Measurements from ENCODE around the gene POFUT1. TPM values are rescaled to one million over a fixed set of nuclear protein-coding genes. Genes with fewer than 3 reads are reported as not detected.
"Not testable (repeated sequence)": the region's sequence is repeated elsewhere in the genome, so short reads cannot be mapped to it uniquely, and the experiment has no call there.

POFUT1 gene
- total RNA-seq, 6 experiments from 2014 or later, result 64.1 to 83.7 (median 74.6) TPM

- Mint-ChIP-seq H3K4me3 (peak overlapping the region; percentile 64; the same call in 1 of the 2 replicates), H3K36me3 (ENCODE audit: low read depth) (peaks cover 6% of the 10 kb centered on the region), H3K9me3 (no peaks in the 10 kb centered on the region), H3K27ac (peak overlapping the region; percentile 4), H3K27me3 (ENCODE audit: insufficient read depth) (peaks cover 3% of the 10 kb centered on the region), H3K4me1 (ENCODE audit: low read depth) (0 out of 2 replicates have a peak, but pooled peaks cover 5% of the 10 kb centered on the region)
- no peak for TF ChIP-seq CTCF (IDR thresholded peaks at IDR 0.05)
- DNase-seq, result no peak
Observed at GRCh38 chr20:32190616-32191415, 16.9 kb upstream of the POFUT1 start.

- DNase-seq, result no peak
- Mint-ChIP-seq H3K36me3 (ENCODE audit: low read depth) (peaks cover 12% of the 10 kb centered on the region), H3K9me3 (no peaks in the 10 kb centered on the region), H3K4me3 (no peak overlapping the region), H3K27me3 (ENCODE audit: insufficient read depth) (peaks cover 3% of the 10 kb centered on the region), H3K4me1 (ENCODE audit: low read depth) (0 out of 2 replicates have a peak, but pooled peaks cover 5% of the 10 kb centered on the region), H3K27ac (no peak overlapping the region)
- TF ChIP-seq CTCF (IDR thresholded peaks at IDR 0.05), result no peak
Observed at GRCh38 chr20:32191422-32191821, 16.3 kb upstream of the POFUT1 start.

- Mint-ChIP-seq H3K9me3 (no peaks in the 10 kb centered on the region), H3K4me3 (no peak overlapping the region), H3K27ac (peak overlapping the region; percentile 42; the same call in 1 of the 2 replicates), H3K27me3 (ENCODE audit: insufficient read depth) (peaks cover 3% of the 10 kb centered on the region), H3K36me3 (ENCODE audit: low read depth) (peaks cover 13% of the 10 kb centered on the region), H3K4me1 (ENCODE audit: low read depth) (0 out of 2 replicates have a peak, but pooled peaks cover 5% of the 10 kb centered on the region)
- TF ChIP-seq CTCF (IDR thresholded peaks at IDR 0.05), result no peak
- DNase-seq, result no peak
Observed at GRCh38 chr20:32191873-32192272, 15.8 kb upstream of the POFUT1 start.

GRCh38 chr20:32192698-32193097, 15.0 kb upstream of the POFUT1 start:
- no peak for TF ChIP-seq CTCF (IDR thresholded peaks at IDR 0.05)
- no peak overlapping the region for H3K27ac Mint-ChIP-seq
- peaks cover 18% of the 10 kb centered on the region for H3K36me3 Mint-ChIP-seq (ENCODE audit: low read depth)
- no peak overlapping the region for H3K4me3 Mint-ChIP-seq
- peaks cover 3% of the 10 kb centered on the region for H3K27me3 Mint-ChIP-seq (ENCODE audit: insufficient read depth)
- DNase-seq, result no peak
- H3K9me3 Mint-ChIP-seq, result no peaks in the 10 kb centered on the region
- 0 out of 2 replicates have a peak, but pooled peaks cover 5% of the 10 kb centered on the region for H3K4me1 Mint-ChIP-seq (ENCODE audit: low read depth)

- not testable (repeated sequence) for H3K4me1 Mint-ChIP-seq (ENCODE audit: low read depth); H3K27me3 Mint-ChIP-seq (ENCODE audit: insufficient read depth); H3K27ac Mint-ChIP-seq; DNase-seq; H3K4me3 Mint-ChIP-seq; H3K9me3 Mint-ChIP-seq
- H3K36me3 Mint-ChIP-seq (ENCODE audit: low read depth), result peaks cover 22% of the 10 kb centered on the region
Observed at GRCh38 chr20:32193336-32193735, 14.3 kb upstream of the POFUT1 start.

- no peak for TF ChIP-seq CTCF (IDR thresholded peaks at IDR 0.05)
- Mint-ChIP-seq H3K4me3 (no peak overlapping the region), H3K27ac (no peak overlapping the region), H3K9me3 (no peaks in the 10 kb centered on the region), H3K27me3 (ENCODE audit: insufficient read depth) (peaks cover 3% of the 10 kb centered on the region), H3K36me3 (ENCODE audit: low read depth) (peaks cover 22% of the 10 kb centered on the region), H3K4me1 (ENCODE audit: low read depth) (0 out of 2 replicates have a peak, but pooled peaks cover 5% of the 10 kb centered on the region)
- no peak for DNase-seq
Observed at GRCh38 chr20:32193996-32194395, 13.7 kb upstream of the POFUT1 start.

Data from HFFc6 (cell line).